ENCODE data around the gene ENPP3.
"Not testable (repeated sequence)": the region's sequence is repeated elsewhere in the genome, so short reads cannot be mapped to it uniquely, and the experiment has no call there.

The ENPP3 gene

DNA sequence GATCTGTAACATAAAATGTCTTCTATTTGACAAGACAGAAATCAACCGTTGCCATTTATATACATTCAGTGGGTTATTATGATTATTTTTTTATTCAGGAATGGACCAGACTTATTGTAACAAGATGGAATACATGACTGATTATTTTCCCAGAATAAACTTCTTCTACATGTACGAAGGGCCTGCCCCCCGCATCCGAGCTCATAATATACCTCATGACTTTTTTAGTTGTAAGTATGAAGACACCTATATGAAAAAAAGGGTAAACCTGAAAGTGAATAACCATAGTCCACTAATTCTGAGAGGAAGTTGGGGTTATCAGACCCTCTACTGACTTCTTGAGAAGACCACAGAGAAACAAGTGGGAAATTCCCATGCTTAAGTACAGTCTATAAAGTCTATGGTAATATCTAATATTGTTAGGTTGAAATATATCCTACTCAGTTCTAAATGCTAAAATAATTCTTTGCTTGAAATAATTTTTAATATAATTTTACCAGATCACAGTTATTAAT is 48.2 kb downstream of the ENPP3 start:
- peak in 1 of 2 donors; percentile 1 for DNase-seq (ENCODE audit: low read depth in 2 of 2)

DNA sequence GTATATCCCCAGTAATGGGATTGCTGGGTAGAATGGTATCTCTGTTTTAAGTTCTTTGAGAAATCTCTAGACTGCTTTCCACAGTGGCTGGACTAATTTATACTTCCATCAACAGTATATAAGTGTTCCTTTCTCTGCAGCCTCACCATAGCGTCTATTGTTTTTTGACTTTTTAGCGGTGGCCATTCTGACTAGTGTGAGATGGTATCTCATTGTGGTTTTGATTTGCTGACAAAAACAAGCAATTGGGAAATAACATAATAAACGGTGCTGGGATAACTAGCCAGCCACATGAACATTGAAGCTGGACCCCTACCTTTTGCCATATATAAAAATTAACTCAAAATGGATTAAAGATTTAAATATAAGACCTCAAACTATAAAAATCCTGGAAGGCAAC is 49.9 kb downstream of the ENPP3 start:
- no peak for DNase-seq (ENCODE audit: low read depth in 2 of 2)

DNA sequence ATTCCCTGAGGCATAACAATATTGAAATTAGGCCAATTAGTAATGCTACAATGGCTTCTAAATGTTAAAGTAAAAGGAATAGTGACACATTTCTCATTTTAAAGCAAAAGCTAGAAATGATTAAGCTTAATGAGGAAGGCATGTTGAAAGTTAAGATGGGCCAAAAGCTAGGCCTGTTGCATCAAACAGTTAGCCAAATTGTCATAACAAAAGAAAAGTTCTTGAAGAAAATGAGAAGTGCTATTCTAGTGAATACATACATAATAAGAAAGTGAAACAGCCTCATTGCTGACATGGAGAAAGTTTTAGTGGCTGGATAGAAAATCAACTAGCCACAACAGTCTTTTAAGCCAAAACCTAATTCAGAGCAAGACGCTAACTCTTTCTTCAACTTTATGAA is 51.2 kb downstream of the ENPP3 start:
- no peak for DNase-seq (ENCODE audit: low read depth in 2 of 2)

DNA sequence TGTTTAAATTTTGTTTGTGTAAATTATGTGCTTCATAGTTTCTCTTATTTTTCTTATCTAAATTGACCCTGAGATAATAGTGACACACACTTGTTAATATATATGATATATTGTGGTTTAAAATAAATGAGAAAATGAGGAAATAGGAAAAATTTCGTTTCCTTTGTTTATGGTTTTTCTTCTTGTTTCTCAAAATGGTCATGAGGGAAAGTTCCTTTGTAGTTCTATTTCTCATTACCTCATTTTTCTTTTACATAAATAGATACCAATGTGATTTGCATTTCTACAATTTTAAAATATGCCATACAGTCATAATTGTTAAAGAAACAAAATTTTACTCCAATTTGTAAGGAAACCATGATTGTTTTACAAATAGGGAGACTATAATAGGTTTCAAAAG is 54.9 kb downstream of the ENPP3 start:
- DNase-seq (ENCODE audit: low read depth in 2 of 2) = no peak

DNA sequence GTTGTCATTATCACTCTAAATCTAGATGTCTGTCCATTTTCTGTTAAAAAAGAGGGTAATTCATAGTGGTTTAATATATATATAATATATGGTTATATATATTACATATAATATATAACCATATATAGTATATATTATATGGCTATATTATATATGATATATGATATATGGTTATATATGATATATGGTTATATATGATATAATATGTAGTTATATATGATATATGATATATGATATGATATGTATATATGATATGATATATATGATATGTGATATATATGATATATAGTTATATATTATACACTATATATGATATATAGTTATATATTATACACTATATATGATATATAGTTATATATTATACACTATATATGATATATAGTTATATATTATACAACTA is 55.5 kb downstream of the ENPP3 start:
- DNase-seq (ENCODE audit: low read depth in 2 of 2) = no peak

DNA sequence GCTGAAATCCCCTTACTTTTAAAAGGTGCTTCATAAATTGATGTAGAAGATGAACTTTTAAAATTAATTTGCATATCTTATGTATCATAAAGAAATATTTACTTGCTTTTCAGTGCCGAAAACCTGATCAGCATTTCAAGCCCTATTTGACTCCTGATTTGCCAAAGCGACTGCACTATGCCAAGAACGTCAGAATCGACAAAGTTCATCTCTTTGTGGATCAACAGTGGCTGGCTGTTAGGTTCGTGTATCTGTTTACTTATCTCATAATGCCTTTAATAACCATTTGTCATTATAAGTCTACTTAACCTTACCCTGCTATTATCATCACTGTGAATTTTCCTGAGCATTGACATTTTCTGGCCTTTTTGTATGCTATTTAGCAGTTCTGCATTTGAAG is 56.3 kb downstream of the ENPP3 start:
- no peak for DNase-seq (ENCODE audit: low read depth in 2 of 2)

DNA sequence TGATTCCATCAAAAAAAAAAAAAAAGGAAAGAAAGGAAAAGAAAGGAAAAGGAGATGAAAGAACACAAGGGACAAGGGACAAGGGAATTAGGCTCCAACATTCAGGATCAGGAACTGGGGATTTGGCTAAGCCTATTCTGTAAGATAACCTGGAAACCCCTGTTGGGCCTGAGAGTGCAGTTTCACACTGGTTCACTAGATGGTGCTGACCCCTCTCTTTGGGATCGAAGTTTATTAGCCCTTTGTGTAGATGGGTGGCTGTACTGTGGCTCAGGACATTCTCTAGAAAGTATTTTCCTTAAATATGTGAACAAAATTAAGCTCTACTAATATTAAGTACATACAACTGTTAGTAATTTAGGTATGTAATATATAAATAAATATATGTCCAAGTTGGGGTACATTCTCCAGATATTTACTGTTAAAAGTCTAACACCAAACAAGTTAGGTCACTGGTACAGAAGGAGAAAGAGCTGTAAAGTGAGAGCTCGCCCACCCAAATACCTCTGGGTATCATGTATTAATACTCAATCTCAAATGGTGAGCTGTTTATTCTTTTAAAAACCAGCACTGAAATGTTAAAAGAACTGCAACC is 57.8 kb downstream of the ENPP3 start:
- DNase-seq (ENCODE audit: low read depth in 2 of 2) = peak in 1 of 2 donors; percentile 8

DNA sequence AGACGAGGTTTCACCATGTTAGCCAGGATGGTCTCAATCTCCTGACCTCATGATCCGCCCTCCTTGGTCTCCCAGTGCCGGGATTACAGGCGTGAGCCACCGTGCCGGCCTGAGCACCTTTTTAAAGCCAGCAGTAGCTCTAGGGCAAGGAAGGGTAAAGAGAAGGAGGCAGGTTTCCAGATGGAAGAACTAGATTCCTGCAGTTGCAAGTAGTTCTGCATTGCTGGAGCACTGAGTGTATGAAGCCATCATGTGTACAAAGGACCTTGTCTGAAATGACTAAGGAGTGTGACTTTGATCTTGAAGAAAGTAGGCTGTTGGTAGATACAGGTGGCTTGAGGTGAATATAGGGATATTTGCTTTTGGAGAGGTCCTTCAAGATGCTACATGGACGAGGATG is 59.9 kb downstream of the ENPP3 start:
- DNase-seq (ENCODE audit: low read depth in 2 of 2) = no peak

DNA sequence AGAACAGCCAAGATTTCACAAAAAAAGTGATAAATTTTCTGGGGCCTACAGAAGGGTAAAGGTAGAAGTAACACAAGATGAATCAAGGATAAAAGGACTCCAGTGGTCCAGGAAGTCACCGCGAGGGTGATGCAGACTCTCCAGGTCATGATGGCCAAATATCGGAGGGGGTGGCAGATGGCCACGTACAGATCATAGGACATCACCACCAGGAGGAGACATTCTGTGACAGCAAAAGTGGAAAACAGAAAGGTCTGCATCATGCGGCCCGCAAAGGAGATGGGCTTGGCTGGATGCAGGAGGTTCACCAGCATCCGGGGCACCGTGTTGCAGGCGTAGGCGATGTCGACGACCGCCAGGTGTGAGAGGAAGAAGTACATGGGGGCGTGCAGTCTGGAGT is 63.7 kb downstream of the ENPP3 start:
- DNase-seq (ENCODE audit: low read depth in 2 of 2) = not testable (repeated sequence)

DNA sequence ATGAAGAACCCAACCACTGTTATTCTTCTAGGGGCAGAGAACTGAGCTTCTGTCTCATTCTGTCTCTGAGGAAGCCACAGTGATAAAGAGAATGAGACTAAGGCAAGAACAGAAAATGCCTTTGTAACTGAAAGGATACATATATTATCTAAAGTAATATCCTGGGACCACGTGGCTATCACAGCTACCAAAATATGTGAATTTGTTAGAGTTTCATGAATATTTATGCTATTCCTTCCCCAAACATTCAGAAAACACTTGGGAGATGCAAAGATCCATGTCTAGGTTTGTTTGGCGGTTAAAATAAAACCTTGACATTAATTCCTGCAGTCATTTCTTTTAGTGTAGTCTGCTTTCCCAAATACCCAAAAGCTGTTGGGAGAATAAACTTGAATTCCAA is 66.8 kb downstream of the ENPP3 start:
- not testable (repeated sequence) for DNase-seq (ENCODE audit: low read depth in 2 of 2)

DNA sequence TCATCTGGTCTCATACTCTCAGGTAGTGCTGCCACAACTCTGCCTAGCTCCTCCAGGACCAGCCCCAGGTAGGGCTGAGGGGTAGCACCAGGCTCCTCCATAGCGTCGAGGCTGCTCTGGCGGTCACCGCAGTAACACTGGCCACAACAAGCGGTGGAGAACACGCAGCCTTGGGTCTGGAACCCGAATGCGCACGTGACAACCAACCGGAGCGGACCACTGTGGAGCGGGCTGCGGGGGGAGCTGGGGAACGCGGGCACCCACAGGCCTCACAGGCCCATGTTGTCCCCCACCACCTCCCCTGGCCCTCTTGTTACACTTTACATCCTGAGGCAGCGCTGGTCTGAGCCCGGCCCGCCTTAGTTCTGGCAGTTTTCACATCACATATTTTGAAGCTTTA is 73.8 kb downstream of the ENPP3 start, which contains the start of gene CTAGE9:
TSS of gene CTAGE9 (minus strand) at position 101 of the 400 bp plus-strand sequence. CDS start at position 101, 0 bp downstream.
- DNase-seq (ENCODE audit: low read depth in 2 of 2) = not testable (repeated sequence)

DNA sequence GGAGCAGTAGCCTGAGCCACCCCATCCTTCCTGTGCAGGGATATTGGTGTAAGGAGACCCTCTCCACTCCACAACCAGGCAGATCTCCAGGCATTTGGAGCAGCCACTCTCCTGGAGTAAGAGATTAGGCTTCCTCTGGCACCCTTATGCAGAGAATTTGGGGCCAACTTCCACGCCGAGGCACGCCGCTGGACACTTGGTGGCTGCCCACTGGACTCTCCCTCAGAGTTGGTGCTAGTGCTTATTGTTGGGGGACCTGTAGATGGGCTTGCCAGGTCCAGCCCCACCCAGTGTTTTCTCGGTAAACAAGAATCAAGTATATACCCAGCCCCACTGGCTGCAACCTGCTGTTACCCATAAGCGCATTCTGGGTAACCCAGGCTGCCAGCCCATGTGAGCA is 78.5 kb downstream of the ENPP3 start:
- not testable (repeated sequence) for DNase-seq (ENCODE audit: low read depth in 2 of 2)

DNA sequence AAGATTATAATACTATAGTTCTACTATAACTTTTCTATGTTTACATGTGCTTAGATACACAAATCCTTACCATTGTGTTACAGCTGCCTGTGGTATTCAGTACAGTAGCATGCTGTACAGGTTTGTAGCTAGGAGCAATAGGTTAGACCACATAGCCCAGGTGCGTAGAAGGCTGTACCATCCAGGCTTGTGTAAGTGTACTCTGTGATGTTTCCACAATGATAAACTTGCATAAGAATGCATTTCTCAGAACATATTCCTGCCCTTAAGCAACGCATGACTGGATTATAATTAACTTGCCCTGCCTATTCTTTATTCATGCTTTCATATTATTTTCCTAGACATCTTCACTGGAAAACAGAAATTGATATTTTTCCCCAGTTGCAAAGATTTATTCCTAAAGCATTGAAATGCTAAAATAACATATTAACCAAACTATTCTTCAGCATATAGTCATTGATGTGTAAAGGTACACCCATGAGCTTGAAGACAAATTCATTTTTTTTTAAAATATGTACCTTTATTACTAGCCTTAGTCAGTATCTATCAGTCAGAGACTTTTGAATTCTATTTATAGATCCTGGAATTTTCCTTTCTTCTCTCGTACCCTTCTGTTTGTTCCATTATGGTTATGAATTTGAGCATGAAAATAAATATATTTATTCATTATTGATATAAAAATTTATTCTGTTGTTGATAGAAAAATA is 80.9 kb downstream of the ENPP3 start:
- no peak for DNase-seq (ENCODE audit: low read depth in 2 of 2)

DNA sequence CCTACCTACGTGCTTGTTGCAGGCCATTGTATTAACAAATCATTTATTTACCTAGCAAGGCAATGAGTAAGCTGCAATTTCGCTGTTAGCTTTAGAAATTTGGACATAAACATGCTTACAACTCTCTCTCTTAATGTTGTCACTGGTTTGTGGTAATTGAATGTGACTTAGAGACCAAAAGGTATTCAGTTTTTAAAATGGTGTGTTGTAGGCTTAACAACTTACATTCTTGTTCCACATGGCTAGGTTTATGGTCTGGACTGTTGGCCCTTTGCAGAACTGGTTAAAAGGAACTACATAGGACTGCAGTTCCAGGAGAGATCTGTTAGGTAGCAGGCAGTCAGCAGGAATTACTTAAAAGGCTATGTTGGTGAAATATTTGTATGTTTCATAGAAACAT is 84.1 kb downstream of the ENPP3 start:
- DNase-seq (ENCODE audit: low read depth in 2 of 2) = no peak

DNA sequence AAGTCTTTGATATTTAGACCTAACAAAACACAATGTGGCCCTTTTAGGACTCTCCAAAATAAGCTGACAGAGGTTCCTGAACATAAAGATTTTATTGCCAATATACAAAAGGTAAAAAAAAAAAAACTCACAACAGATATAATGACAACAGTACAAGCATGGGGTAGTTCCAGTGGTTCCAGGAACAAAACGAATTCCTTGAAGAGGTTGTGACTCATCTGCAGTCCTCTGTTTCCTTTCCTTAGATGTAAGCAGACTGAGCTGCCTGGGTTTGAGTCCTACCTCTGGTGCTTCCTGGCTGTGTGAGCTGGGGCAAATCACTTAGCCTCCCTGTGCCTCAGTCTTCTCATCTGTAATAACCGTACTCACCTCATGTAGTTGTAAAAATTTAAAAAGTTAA is 87.0 kb downstream of the ENPP3 start:
- no peak for DNase-seq (ENCODE audit: low read depth in 2 of 2)

DNA sequence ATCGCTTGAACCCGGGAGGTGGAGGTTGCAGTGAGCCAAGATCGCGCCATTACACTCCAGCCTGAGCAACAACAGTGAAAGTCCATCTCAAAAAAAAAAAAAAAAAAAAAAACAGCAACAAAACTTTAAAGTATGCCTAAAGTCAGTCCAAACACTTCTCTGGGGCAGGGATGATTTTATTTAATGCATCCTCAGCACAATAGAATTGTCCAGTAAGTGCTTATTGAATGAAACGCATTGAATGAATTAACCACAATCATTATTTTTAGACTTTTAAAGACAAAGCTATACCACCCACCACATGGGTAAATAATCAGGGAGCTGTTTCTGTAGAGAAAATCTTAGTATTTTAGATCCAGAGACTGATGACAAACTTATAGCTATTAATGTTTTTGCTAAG is 90.4 kb downstream of the ENPP3 start:
- DNase-seq (ENCODE audit: low read depth in 2 of 2) = no peak

DNA sequence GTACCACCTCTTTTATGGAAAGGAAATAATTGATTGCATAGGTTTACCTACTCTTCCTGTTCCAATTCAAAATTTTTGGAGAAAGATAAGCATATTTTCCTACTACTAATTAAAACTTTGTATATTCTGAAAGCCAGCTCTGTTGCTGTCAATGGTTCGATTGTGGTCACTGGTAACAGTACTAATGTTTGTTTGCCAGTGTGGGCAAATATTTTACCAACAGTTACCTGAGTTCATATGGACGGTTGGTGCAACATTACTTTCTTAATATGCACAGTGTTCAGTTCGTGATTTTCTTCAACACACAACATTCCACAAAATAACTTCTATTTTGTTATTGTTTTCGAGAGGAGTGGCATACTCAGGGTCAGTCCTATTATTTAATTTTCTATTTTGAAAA is 90.8 kb downstream of the ENPP3 start:
- no peak for DNase-seq (ENCODE audit: low read depth in 2 of 2)

DNA sequence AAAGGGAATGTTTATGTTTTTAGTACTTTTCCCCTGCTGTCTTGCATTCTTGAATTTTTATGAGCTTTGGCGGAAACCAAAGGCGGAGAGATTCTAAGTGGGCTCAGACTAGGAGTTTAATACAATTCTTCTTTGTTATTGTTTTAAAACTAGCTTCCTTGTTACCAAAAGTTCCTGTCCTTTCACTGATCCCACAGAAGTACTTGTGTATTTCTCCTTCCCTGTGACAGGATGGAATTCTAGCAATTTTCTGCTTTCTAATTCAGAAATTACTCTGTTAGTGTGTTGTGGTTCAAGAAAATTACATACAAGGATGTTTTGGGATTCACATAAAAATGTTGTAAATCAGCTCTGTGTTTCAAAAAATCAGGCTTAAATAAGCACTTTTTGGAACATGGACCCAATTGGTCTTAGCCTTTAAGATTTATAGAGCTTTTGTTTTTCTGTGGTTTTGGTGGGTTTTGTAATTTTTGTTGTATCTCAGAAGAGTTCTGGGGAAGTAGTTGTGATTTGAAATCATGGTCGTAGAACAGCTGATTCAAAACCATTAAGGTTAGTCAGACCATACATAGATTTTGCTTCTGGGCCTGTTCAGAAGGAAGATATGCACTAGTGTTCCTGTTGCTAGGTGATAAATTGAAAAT is 91.3 kb downstream of the ENPP3 start:
- no peak for DNase-seq (ENCODE audit: low read depth in 2 of 2)

DNA sequence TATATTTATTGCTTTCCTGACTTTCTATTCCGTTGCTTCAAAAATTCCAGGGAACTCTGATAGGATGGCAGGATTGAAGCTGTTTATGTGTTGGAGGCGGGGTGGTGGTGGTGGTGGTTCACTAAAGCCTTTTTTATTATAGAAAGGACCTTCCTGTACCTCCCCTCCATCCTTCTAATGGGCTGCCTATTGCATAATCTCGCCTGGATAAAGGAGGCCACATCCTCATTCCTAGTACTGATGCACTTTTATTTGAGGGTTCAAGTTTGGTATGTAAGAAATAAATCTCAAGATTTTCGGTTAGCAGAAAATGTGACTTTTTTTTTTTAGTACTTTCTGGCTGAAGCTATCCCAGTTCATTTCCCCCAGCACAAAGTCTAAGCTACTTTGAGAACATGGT is 92.4 kb downstream of the ENPP3 start:
- DNase-seq (ENCODE audit: low read depth in 2 of 2) = no peak

DNA sequence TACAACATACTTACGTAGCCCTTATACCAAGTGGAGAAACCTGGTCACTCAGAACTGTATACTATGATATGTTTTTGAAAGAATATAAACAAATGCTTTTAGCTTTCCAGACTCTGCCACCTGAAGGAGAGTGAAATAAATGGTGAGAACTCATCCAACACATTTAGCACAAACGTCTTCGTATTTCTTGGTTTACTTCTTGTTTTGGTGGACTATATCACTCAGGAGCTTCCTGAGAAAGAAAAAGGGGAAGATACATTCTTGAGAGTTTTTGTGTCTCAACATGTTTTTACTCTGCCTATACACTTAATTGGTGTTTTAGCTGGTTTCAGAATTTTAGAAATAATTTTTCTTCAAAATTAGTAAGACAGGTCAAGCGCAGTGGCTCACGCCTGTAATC is 93.2 kb downstream of the ENPP3 start:
- DNase-seq (ENCODE audit: low read depth in 2 of 2) = no peak

DNA sequence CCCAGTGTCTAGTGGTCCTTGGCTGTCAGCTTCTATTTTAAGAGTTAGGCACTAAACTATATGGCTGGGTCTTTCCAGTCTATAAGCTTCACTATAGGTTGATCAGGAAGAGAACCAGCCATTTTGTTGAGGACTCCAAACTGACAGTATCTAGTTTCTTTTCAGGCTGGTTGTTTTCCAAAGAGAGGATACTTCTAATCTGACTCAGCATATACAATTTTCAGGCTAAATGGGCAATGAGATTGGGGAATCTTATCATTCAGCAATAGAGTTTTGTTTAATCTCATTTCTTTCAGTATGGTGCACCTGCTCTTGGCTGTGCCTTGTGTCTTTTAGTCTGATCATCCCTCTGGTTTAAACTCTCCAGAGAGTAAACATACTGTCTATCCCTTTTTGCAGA is 94.1 kb downstream of the ENPP3 start:
- no peak for DNase-seq (ENCODE audit: low read depth in 2 of 2)

DNA sequence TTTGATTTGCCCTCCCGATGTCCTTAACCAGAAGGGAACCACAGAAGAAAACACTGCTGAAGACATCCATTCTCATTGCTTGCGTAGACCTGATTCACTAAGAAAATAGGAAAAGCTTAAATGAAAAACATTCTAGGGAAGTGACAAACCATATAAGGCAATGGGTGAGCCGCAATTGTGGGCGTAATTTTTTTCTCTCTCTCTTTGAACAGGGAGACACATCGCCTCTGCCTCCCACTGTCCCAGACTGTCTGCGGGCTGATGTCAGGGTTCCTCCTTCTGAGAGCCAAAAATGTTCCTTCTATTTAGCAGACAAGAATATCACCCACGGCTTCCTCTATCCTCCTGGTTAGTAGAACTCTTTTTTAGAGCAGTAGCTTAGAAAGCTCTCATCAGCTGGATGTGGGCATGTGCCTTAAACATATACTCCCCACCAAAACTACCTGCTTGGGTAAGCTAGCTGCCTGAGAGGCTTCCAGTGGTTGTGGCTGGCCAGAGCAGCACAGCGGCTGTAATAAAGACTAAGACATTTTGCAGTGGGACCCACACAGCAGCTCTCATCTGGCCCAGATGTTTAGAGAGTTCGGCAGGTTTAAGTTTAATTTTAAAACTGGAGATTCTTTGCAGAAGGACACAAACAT is 96.4 kb downstream of the ENPP3 start:
- no peak for DNase-seq (ENCODE audit: low read depth in 2 of 2)

Measured in activated CD4-positive, alpha-beta T cell treated with anti-CD3 and anti-CD28 coated beads for 24 hours (primary cell).